OCI-LY1 (cell line): ENCODE measurements around the gene SLC5A1.

Experiments used
- EZH2 ChIP-seq: fragments of 200-600 bp; sonication (generic), shearing (Covaris generic); IDR thresholded peaks from 2 replicates; pipeline ENCODE4 v1.8.0; 2017; ENCODE audit warnings: borderline replicate concordance, mixed run types, mild to moderate bottlenecking, antibody characterized with exemption, low read length, moderate library complexity, mixed read lengths
- TF ChIP-seq, protein P1 (sequence below): fragments of 200-600 bp; sonication (generic), shearing (Covaris generic); IDR thresholded peaks from 2 replicates; pipeline ENCODE4 v1.5.1; 2017; ENCODE audit warnings: mild to moderate bottlenecking, antibody characterized with exemption, low read length, moderate library complexity, mixed read lengths

DNA sequence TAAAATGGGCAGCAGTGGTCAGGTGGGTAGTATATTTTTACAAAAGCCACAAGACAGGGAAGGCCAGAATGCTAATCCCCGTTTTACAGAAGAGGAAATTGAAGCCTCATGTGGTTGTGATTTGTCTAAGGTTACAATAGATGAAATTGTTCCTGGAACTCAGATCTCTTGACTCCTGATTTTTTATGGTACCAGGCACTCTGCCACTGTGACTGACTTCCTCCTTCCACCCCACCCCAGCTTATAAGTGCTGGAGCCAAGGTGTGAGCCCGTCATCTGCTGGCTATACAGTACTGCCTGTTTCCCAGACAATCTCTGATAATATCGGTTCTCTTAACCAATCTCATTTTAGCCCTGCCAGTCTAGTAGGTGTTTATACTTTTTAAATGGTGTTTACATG lies 1.9 kb downstream of the SLC5A1 start:
- TF ChIP-seq, protein P1, sequence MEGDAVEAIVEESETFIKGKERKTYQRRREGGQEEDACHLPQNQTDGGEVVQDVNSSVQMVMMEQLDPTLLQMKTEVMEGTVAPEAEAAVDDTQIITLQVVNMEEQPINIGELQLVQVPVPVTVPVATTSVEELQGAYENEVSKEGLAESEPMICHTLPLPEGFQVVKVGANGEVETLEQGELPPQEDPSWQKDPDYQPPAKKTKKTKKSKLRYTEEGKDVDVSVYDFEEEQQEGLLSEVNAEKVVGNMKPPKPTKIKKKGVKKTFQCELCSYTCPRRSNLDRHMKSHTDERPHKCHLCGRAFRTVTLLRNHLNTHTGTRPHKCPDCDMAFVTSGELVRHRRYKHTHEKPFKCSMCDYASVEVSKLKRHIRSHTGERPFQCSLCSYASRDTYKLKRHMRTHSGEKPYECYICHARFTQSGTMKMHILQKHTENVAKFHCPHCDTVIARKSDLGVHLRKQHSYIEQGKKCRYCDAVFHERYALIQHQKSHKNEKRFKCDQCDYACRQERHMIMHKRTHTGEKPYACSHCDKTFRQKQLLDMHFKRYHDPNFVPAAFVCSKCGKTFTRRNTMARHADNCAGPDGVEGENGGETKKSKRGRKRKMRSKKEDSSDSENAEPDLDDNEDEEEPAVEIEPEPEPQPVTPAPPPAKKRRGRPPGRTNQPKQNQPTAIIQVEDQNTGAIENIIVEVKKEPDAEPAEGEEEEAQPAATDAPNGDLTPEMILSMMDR: no peak
- TF ChIP-seq EZH2: no peak
